Body of pancreas (tissue), 4 donors: ENCODE data around the gene SERPINB1.

Experiments
- POLR2A ChIP-seq, 3 donors: fragments of 450-650 bp; IDR thresholded peaks; one replicate each; pipeline ENCODE4 v1.6.1; 2016; ENCODE audit warnings: antibody characterized with exemption in 3 of 3, mild to moderate bottlenecking in 2 of 3
- TF ChIP-seq, protein P1 (sequence below), 7 experiments: fragments of 450-650 bp in 4 of 7; fragments of 200-600 bp in 3 of 7; sonication (generic) in 3 of 7; IDR thresholded peaks; one replicate each; pipeline ENCODE4 v1.5.1; 2016 to 2019; ENCODE audit warnings: antibody characterized with exemption in 7 of 7

DNA sequence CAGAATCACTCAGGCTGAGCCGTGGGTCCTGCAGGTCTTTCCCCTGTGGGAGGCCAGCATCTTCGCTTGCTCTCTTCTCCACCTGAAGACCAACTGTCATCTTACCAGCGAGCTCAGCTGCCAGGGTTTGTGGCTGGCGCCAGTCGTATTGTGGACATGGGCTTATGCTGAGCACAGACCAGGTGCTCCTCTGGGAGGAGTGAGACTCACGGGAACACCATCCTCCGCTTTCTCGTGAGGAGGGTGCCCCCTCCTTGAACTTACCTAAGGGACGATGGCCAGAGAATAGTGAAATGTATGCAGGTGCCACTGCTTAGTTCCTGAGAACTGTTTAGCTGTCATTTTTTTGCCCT, 59.3 kb downstream of the SERPINB1 start:
- TF ChIP-seq, protein P1, sequence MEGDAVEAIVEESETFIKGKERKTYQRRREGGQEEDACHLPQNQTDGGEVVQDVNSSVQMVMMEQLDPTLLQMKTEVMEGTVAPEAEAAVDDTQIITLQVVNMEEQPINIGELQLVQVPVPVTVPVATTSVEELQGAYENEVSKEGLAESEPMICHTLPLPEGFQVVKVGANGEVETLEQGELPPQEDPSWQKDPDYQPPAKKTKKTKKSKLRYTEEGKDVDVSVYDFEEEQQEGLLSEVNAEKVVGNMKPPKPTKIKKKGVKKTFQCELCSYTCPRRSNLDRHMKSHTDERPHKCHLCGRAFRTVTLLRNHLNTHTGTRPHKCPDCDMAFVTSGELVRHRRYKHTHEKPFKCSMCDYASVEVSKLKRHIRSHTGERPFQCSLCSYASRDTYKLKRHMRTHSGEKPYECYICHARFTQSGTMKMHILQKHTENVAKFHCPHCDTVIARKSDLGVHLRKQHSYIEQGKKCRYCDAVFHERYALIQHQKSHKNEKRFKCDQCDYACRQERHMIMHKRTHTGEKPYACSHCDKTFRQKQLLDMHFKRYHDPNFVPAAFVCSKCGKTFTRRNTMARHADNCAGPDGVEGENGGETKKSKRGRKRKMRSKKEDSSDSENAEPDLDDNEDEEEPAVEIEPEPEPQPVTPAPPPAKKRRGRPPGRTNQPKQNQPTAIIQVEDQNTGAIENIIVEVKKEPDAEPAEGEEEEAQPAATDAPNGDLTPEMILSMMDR (IDR thresholded peaks at IDR 0.05), result no peak
- TF ChIP-seq POLR2A (IDR thresholded peaks at IDR 0.05), result no peak
